Measurements from ENCODE around the gene FATE1. TPM values are rescaled to one million over a fixed set of nuclear protein-coding genes. Genes with fewer than 3 reads are reported as not detected.

Gene FATE1
- total RNA-seq, 1 donor from 2014 or later: 0.29 TPM

DNA sequence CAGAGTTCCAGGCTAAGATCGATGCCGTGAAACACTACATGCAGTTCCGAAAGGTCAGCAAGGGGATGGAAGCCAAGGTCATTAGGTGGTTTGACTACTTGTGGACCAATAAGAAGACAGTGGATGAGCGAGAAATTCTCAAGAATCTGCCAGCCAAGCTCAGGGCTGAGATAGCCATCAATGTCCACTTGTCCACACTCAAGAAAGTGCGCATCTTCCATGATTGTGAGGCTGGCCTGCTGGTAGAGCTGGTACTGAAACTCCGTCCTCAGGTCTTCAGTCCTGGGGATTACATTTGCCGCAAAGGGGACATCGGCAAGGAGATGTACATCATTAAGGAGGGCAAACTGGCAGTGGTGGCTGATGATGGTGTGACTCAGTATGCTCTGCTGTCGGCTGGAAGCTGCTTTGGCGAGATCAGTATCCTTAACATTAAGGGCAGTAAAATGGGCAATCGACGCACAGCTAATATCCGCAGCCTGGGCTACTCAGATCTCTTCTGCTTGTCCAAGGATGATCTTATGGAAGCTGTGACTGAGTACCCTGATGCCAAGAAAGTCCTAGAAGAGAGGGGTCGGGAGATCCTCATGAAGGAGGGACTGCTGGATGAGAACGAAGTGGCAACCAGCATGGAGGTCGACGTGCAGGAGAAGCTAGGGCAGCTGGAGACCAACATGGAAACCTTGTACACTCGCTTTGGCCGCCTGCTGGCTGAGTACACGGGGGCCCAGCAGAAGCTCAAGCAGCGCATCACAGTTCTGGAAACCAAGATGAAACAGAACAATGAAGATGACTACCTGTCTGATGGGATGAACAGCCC lies 28.0 kb downstream of the FATE1 start:
- Mint-ChIP-seq H3K9me3 (no peaks in the 10 kb centered on the region), H3K36me3 (no peaks in the 10 kb centered on the region), H3K4me3 (no peak overlapping the region), H3K27ac (no peak overlapping the region), H3K27me3 (peaks cover 4% of the 10 kb centered on the region), H3K4me1 (ENCODE audit: unreplicated experiment) (no peaks in the 10 kb centered on the region)
- DNase-seq (ENCODE audit: extremely low spot score, unreplicated experiment): no peak
- TF ChIP-seq, protein P1, sequence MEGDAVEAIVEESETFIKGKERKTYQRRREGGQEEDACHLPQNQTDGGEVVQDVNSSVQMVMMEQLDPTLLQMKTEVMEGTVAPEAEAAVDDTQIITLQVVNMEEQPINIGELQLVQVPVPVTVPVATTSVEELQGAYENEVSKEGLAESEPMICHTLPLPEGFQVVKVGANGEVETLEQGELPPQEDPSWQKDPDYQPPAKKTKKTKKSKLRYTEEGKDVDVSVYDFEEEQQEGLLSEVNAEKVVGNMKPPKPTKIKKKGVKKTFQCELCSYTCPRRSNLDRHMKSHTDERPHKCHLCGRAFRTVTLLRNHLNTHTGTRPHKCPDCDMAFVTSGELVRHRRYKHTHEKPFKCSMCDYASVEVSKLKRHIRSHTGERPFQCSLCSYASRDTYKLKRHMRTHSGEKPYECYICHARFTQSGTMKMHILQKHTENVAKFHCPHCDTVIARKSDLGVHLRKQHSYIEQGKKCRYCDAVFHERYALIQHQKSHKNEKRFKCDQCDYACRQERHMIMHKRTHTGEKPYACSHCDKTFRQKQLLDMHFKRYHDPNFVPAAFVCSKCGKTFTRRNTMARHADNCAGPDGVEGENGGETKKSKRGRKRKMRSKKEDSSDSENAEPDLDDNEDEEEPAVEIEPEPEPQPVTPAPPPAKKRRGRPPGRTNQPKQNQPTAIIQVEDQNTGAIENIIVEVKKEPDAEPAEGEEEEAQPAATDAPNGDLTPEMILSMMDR (conservative IDR thresholded peaks at IDR 0.05): no peak

DNA sequence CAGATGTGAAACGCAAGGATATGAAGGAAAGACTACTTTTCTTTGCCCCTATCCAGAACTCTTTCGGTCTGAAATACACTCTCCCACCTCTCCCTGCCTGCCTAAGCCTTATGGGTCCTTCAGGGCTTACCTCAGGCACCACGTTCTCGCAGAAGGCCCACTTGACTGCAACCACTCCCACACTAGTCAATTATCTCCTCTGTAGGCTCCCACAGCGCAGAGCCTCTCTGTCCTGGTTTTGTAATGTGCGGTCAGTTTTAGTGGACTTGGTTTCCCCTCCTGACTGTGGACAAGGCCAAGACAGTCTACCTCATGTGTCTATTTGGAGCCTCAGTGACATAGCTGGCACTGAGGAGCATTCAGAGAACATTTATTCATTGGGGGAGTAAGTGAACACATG lies 29.8 kb downstream of the FATE1 start:
- Mint-ChIP-seq H3K9me3 (no peaks in the 10 kb centered on the region), H3K4me3 (no peak overlapping the region), H3K4me1 (ENCODE audit: unreplicated experiment) (no peaks in the 10 kb centered on the region), H3K27ac (no peak overlapping the region), H3K27me3 (peaks cover 9% of the 10 kb centered on the region), H3K36me3 (no peaks in the 10 kb centered on the region)
- no peak for DNase-seq (ENCODE audit: extremely low spot score, unreplicated experiment)
- TF ChIP-seq, protein P1 (conservative IDR thresholded peaks at IDR 0.05): no peak

DNA sequence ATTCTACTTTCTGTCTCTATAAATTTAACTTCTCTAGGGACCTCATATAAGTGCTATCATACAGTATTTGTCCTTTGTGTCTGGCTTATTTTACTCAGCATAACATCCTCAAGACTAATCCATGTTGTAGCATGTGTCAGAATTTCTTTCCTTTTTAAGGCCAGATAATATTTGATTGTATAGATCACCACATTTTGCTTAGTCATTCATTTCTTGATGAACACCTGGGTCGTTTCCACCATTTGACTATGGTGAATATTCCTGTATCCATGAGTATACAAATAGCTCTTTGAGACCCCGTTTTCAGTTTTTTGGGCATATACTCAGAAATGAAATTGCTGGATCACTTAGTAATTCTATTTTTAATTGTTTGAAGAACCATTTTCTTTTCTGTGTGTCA lies 30.7 kb downstream of the FATE1 start:
- no peaks in the 10 kb centered on the region for H3K4me1 Mint-ChIP-seq (ENCODE audit: unreplicated experiment)
- H3K27me3 Mint-ChIP-seq: peaks cover 9% of the 10 kb centered on the region
- TF ChIP-seq, protein P1 (conservative IDR thresholded peaks at IDR 0.05): no peak
- no peak overlapping the region for H3K4me3 Mint-ChIP-seq
- H3K9me3 Mint-ChIP-seq: no peaks in the 10 kb centered on the region
- DNase-seq (ENCODE audit: extremely low spot score, unreplicated experiment): no peak
- H3K27ac Mint-ChIP-seq: no peak overlapping the region
- no peaks in the 10 kb centered on the region for H3K36me3 Mint-ChIP-seq

DNA sequence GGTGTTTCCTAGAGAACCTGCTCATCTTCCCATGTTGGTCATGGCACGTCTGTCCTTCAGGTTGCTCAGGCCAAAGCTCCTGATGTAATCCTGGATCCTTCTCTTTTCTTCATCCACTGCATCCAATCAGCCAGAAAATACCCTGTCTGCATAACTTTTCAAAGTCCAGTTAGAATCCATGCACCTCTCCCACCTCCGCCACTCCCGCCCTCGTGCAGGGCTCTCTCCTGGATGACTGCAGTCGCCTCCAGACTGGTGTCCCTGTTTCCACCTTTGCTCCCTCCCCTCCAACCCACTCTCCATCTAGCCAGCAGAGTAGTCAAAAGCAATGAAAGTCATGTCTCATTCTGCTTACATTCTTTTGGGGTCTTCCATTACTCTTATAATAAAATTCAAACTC lies 34.7 kb downstream of the FATE1 start:
- Mint-ChIP-seq H3K4me1 (ENCODE audit: unreplicated experiment) (no peaks in the 10 kb centered on the region), H3K9me3 (no peaks in the 10 kb centered on the region), H3K36me3 (no peaks in the 10 kb centered on the region), H3K27ac (no peak overlapping the region), H3K4me3 (no peak overlapping the region), H3K27me3 (peaks cover 9% of the 10 kb centered on the region)
- no peak for DNase-seq (ENCODE audit: extremely low spot score, unreplicated experiment)
- TF ChIP-seq, protein P1 (conservative IDR thresholded peaks at IDR 0.05): no peak

DNA sequence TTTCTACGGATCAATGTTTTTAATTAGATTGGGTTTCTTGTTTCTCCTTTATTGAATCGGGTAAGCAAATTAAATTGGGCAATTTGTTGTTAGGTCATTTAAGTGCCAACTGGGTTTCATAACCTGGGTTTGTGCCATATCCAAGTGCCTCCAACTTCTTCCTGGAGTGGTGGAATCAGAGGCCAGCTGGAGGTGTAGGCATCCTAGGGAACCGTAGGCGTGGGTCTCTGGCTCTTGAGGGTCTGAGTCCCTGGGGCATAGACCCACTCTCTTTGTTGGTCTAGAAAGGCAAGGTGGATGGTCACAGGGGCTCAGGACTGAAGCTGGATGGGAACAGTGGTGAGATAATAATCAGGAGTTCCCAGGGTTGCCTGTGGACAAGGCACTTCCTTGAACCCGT lies 37.0 kb downstream of the FATE1 start:
- Mint-ChIP-seq H3K4me3 (no peak overlapping the region), H3K27me3 (peaks cover 9% of the 10 kb centered on the region), H3K27ac (no peak overlapping the region), H3K9me3 (no peaks in the 10 kb centered on the region), H3K36me3 (no peaks in the 10 kb centered on the region), H3K4me1 (ENCODE audit: unreplicated experiment) (no peaks in the 10 kb centered on the region)
- TF ChIP-seq, protein P1 (conservative IDR thresholded peaks at IDR 0.05): no peak
- DNase-seq (ENCODE audit: extremely low spot score, unreplicated experiment): no peak
